Measurements from ENCODE around the gene AAGAB.

GRCh38 chr15:67161881-67162280 is 92.6 kb downstream of the AAGAB start:
- TF ChIP-seq ZFP69B (tag by site-specific recombination; IDR thresholded peaks at IDR 0.05) (no peak), ZNF274 (IDR thresholded peaks at IDR 0.05; ENCODE audit: low read length) (no peak), ZNF274 (tag by site-specific recombination; IDR thresholded peaks at IDR 0.05; ENCODE audit: borderline replicate concordance) (no peak), ZNF18 (tag by site-specific recombination; IDR thresholded peaks at IDR 0.05) (no peak)
- TF ChIP-seq, protein P1, sequence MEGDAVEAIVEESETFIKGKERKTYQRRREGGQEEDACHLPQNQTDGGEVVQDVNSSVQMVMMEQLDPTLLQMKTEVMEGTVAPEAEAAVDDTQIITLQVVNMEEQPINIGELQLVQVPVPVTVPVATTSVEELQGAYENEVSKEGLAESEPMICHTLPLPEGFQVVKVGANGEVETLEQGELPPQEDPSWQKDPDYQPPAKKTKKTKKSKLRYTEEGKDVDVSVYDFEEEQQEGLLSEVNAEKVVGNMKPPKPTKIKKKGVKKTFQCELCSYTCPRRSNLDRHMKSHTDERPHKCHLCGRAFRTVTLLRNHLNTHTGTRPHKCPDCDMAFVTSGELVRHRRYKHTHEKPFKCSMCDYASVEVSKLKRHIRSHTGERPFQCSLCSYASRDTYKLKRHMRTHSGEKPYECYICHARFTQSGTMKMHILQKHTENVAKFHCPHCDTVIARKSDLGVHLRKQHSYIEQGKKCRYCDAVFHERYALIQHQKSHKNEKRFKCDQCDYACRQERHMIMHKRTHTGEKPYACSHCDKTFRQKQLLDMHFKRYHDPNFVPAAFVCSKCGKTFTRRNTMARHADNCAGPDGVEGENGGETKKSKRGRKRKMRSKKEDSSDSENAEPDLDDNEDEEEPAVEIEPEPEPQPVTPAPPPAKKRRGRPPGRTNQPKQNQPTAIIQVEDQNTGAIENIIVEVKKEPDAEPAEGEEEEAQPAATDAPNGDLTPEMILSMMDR (tag by site-specific recombination; IDR thresholded peaks at IDR 0.05): no peak
